Measurements from ENCODE around the gene LY6G6F. TPM values are rescaled to one million over a fixed set of nuclear protein-coding genes. Genes with fewer than 3 reads are reported as not detected.

The LY6G6F gene
- total and polyA plus RNA-seq, 2 experiments from 2014 or later, result not detected

DNA sequence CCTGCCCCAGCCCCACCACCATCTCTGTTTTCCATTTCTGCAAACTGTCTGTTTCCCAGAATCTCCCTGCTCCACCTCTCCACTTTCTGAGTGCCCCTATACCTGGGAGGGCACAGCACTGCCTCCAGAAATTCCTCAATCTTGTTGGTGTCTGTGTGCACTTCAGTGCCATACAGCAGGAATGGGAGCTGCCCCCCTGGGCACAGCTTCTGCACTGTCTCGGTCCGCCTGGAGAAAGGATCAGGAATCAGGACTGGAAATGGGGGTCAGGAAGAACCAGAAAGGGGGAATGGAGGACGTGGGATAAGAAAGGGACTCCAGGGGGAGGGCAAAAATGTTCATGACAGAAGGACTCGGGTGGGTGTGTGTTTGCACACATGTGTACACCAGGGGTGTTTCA, 27.1 kb downstream of the LY6G6F start (continued):
- TF ChIP-seq ETS1 (IDR thresholded peaks at IDR 0.05) (no peak), CREB1 (CRISPR knock-in tag; IDR thresholded peaks at IDR 0.05; ENCODE audit: low read depth) (no peak), ZNF114 (CRISPR knock-in tag; IDR thresholded peaks at IDR 0.05) (no peak), NANOG (IDR thresholded peaks at IDR 0.05; ENCODE audit: borderline replicate concordance) (no peak), EZH2 (IDR thresholded peaks at IDR 0.05; ENCODE audit: low read depth, unreplicated experiment) (no peak)

- H3K4me3 ChIP-seq, result peak overlapping the region; percentile 96
- no peak for ATAC-seq
- H4K20me1 ChIP-seq (replicated peaks; ENCODE audit: insufficient read depth), result peaks cover 11% of the 10 kb centered on the region; the same call in 1 of the 2 replicates
- peaks cover 27% of the 10 kb centered on the region for H3K27me3 Mint-ChIP-seq (ENCODE audit: insufficient read depth, low read depth, poor library complexity)
- H3K36me3 Mint-ChIP-seq (ENCODE audit: low read depth), result peaks cover 42% of the 10 kb centered on the region
- peaks cover 27% of the 10 kb centered on the region for H3K79me2 ChIP-seq (replicated peaks; ENCODE audit: insufficient read depth)
- peaks cover 50% of the 10 kb centered on the region for H3K4me1 Mint-ChIP-seq
- H2AFZ ChIP-seq, result no peak overlapping the region
- TF ChIP-seq ZNF331 (CRISPR knock-in tag; IDR thresholded peaks at IDR 0.05; ENCODE audit: low read depth) (no peak), CTCF (conservative IDR thresholded peaks at IDR 0.05; ENCODE audit: low read depth in 2 of 2) (no peak), STAT1 (IDR thresholded peaks at IDR 0.05; ENCODE audit: unreplicated experiment) (no peak), EZH2phosphoT487 (IDR thresholded peaks at IDR 0.05; ENCODE audit: unreplicated experiment) (no peak), CREB1 (CRISPR knock-in tag; IDR thresholded peaks at IDR 0.05; ENCODE audit: low read depth) (peak; percentile 64; the same call in 1 of the 2 replicates)
- peaks cover 29% of the 10 kb centered on the region for H3K36me3 ChIP-seq (ENCODE audit: insufficient read depth)
- H3K4me1 ChIP-seq (ENCODE audit: insufficient read depth), result peaks cover 45% of the 10 kb centered on the region
- peak overlapping the region; percentile 92 for H3K4me3 Mint-ChIP-seq
- DNase-seq (ENCODE audit: low spot score), result no peak
- H3K27ac ChIP-seq (ENCODE audit: low read depth), result peak overlapping the region; percentile 78; the same call in 1 of the 2 replicates
- no peaks in the 10 kb centered on the region for H3K9me2 ChIP-seq (ENCODE audit: insufficient read depth)
- peaks cover 62% of the 10 kb centered on the region for H3F3A ChIP-seq (replicated peaks; ENCODE audit: low read depth)
- no peaks in the 10 kb centered on the region for H3K9me3 Mint-ChIP-seq
- no peaks in the 10 kb centered on the region for H3K27me3 ChIP-seq (ENCODE audit: insufficient read depth)
- H3K4me2 ChIP-seq, result peak overlapping the region; percentile 91
- peak overlapping the region; percentile 92 for H3K27ac Mint-ChIP-seq
Observed at GRCh38 chr6:31734247-31734820, 27.7 kb downstream of the LY6G6F start.

- peak overlapping the region; percentile 96 for H3K4me3 ChIP-seq
- H3K9me3 Mint-ChIP-seq, result no peaks in the 10 kb centered on the region
- peaks cover 33% of the 10 kb centered on the region for H3K27me3 Mint-ChIP-seq (ENCODE audit: insufficient read depth, low read depth, poor library complexity)
- peak overlapping the region; percentile 47; the same call in 1 of the 2 replicates for H3K27ac Mint-ChIP-seq
- DNase-seq (ENCODE audit: low spot score) (peak; percentile 85), ATAC-seq (peak; percentile 36)
- peak overlapping the region; percentile 78; the same call in 1 of the 2 replicates for H3K27ac ChIP-seq (ENCODE audit: low read depth)
- no peaks in the 10 kb centered on the region for H3K9me2 ChIP-seq (ENCODE audit: insufficient read depth)
- peaks cover 11% of the 10 kb centered on the region; the same call in 1 of the 2 replicates for H4K20me1 ChIP-seq (replicated peaks; ENCODE audit: insufficient read depth)
- peak overlapping the region; percentile 91 for H3K4me2 ChIP-seq
- H2AFZ ChIP-seq, result no peak overlapping the region
- peaks cover 29% of the 10 kb centered on the region for H3K36me3 ChIP-seq (ENCODE audit: insufficient read depth)
- H3K79me2 ChIP-seq (replicated peaks; ENCODE audit: insufficient read depth), result peaks cover 27% of the 10 kb centered on the region
- peaks cover 62% of the 10 kb centered on the region for H3F3A ChIP-seq (replicated peaks; ENCODE audit: low read depth)
- H3K4me3 Mint-ChIP-seq, result peak overlapping the region; percentile 92
- peaks cover 53% of the 10 kb centered on the region for H3K4me1 Mint-ChIP-seq
- H3K36me3 Mint-ChIP-seq (ENCODE audit: low read depth), result peaks cover 42% of the 10 kb centered on the region
- no peaks in the 10 kb centered on the region for H3K27me3 ChIP-seq (ENCODE audit: insufficient read depth)
- H3K4me1 ChIP-seq (ENCODE audit: insufficient read depth), result peaks cover 45% of the 10 kb centered on the region
- TF ChIP-seq CTCF (conservative IDR thresholded peaks at IDR 0.05; ENCODE audit: low read depth in 2 of 2) (no peak), ZNF331 (CRISPR knock-in tag; IDR thresholded peaks at IDR 0.05; ENCODE audit: low read depth) (no peak), POLR2AphosphoS5 (IDR thresholded peaks at IDR 0.05; ENCODE audit: low read depth) (peak; percentile 72), ETS1 (IDR thresholded peaks at IDR 0.05) (peak; percentile 12; the same call in 1 of the 2 replicates)
- TF ChIP-seq, protein P1, sequence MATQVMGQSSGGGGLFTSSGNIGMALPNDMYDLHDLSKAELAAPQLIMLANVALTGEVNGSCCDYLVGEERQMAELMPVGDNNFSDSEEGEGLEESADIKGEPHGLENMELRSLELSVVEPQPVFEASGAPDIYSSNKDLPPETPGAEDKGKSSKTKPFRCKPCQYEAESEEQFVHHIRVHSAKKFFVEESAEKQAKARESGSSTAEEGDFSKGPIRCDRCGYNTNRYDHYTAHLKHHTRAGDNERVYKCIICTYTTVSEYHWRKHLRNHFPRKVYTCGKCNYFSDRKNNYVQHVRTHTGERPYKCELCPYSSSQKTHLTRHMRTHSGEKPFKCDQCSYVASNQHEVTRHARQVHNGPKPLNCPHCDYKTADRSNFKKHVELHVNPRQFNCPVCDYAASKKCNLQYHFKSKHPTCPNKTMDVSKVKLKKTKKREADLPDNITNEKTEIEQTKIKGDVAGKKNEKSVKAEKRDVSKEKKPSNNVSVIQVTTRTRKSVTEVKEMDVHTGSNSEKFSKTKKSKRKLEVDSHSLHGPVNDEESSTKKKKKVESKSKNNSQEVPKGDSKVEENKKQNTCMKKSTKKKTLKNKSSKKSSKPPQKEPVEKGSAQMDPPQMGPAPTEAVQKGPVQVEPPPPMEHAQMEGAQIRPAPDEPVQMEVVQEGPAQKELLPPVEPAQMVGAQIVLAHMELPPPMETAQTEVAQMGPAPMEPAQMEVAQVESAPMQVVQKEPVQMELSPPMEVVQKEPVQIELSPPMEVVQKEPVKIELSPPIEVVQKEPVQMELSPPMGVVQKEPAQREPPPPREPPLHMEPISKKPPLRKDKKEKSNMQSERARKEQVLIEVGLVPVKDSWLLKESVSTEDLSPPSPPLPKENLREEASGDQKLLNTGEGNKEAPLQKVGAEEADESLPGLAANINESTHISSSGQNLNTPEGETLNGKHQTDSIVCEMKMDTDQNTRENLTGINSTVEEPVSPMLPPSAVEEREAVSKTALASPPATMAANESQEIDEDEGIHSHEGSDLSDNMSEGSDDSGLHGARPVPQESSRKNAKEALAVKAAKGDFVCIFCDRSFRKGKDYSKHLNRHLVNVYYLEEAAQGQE (IDR thresholded peaks at IDR 0.05; ENCODE audit: unreplicated experiment), result no peak
Observed at GRCh38 chr6:31734821-31735406, 28.2 kb downstream of the LY6G6F start.
